HG03558 (cell line): ENCODE results near the gene UBE2E1.

Source experiments
- ATAC-seq: cut with Tn5 transposase; IDR thresholded peaks from one replicate; pipeline ENCODE4 v1.9.1; 2021; ENCODE audit warnings: moderate number of reproducible peaks; ENCODE audit not compliant: unreplicated experiment; ENCODE audit errors: extremely low read depth

UBE2E1 gene

DNA sequence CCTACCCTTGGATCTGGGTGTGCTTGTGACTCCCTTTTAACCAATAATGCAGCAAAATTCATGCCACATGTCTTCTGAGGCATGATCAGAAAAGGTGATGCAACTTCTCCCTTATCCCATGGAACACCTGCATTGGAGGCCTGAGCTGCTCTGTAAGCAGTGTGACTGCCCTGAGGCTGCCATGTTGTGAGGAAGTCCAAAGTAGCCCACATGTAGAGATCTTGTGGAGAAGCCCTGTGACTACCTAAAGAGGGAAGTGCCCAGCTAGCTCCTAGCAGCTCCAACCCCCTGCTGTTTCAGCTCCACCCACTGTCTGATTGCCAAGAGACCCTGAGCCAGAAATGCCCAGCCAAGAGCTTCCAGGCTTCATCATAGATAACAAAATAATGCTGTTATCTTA, 132.9 kb downstream of the UBE2E1 start:
- no peak for ATAC-seq

DNA sequence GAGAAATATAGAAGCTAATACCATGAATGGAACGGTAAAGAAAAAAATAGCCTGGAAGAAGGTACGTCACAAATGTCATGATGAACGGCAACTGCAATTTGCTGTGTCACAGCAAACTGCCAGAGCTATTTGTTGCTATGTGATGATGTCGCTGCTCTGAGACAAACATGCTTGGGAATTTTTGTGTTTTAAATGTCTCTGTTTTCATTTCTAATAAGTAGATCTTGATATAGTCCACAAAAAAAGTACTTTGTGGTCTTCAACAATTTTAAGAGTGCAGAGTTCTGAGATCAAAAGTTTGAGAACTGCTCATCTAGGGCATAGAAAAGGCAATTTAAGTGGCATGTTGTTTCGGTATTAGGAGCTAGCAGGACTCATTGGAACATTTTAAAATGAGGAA, 135.0 kb downstream of the UBE2E1 start:
- no peak for ATAC-seq
